H9 (cell line): Measurements from ENCODE around the gene OSBPL9. TPM values are rescaled to one million over a fixed set of nuclear protein-coding genes. Genes with fewer than 3 reads are reported as not detected.

Experiments
- DNase-seq: peaks from one replicate; pipeline ENCODE4 v3.0.0-alpha.2; 2017
- H2AFZ ChIP-seq: one replicate; pipeline ENCODE4 v1.6.1; 2013; ENCODE audit warnings: mild to moderate bottlenecking, low read length, control low read depth, moderate library complexity
- H2AK5ac ChIP-seq: 2 replicates; pipeline ENCODE4 v1.6.1; 2013; ENCODE audit warnings: low read length, control low read depth, mixed read lengths; ENCODE audit not compliant: insufficient read length
- H2BK120ac ChIP-seq: one replicate; pipeline ENCODE4 v1.6.1; 2013; ENCODE audit warnings: low read depth, mild to moderate bottlenecking, low read length, control low read depth, inconsistent platforms; ENCODE audit not compliant: poor library complexity, severe bottlenecking
- H2BK12ac ChIP-seq: 2 replicates; pipeline ENCODE4 v1.6.1; 2013; ENCODE audit warnings: low read length, control low read depth, mixed read lengths, low read depth; ENCODE audit not compliant: insufficient read length
- H2BK15ac ChIP-seq: 2 replicates; pipeline ENCODE4 v1.6.1; 2013; ENCODE audit warnings: low read depth, low read length, control low read depth
- H2BK20ac ChIP-seq: one replicate; pipeline ENCODE4 v1.6.1; 2013; ENCODE audit warnings: low read depth, mild to moderate bottlenecking, low read length, control low read depth, inconsistent platforms; ENCODE audit not compliant: poor library complexity, severe bottlenecking
- H2BK5ac ChIP-seq: 2 replicates; pipeline ENCODE4 v1.6.1; 2013; ENCODE audit warnings: low read length, control low read depth, mixed read lengths; ENCODE audit not compliant: insufficient read length
- H3K14ac ChIP-seq: 2 replicates; pipeline ENCODE4 v1.6.1; 2013; ENCODE audit warnings: low read length, control low read depth; ENCODE audit not compliant: insufficient read depth
- H3K18ac ChIP-seq: 2 replicates; pipeline ENCODE4 v1.6.1; 2013; ENCODE audit warnings: low read depth, mild to moderate bottlenecking, mixed read lengths, low read length, control low read depth; ENCODE audit not compliant: insufficient read length
- H3K23ac ChIP-seq: 2 replicates; pipeline ENCODE4 v1.6.1; 2013; ENCODE audit warnings: low read length, control low read depth, mixed read lengths, low read depth; ENCODE audit not compliant: insufficient read length
- H3K23me2 ChIP-seq: 2 replicates; pipeline ENCODE4 v1.6.1; 2013; ENCODE audit warnings: low read depth, mild to moderate bottlenecking, mixed read lengths, low read length, control low read depth; ENCODE audit not compliant: insufficient read length, poor library complexity, severe bottlenecking
- H3K27ac ChIP-seq: 2 replicates; pipeline ENCODE4 v1.5.1; 2013; ENCODE audit warnings: low read length, control low read depth, mixed read lengths, low read depth; ENCODE audit not compliant: insufficient read length
- H3K27me3 ChIP-seq: 2 replicates; pipeline ENCODE4 v1.6.1; 2013; ENCODE audit warnings: low read length, control low read depth, inconsistent platforms; ENCODE audit not compliant: insufficient read depth
- H3K4ac ChIP-seq: 2 replicates; pipeline ENCODE4 v1.6.1; 2013; ENCODE audit warnings: low read depth, mild to moderate bottlenecking, control low read depth, inconsistent platforms, low read length, moderate library complexity
- H3K4me1 ChIP-seq: 2 replicates; pipeline ENCODE4 v1.6.1; 2013; ENCODE audit warnings: low read length, control low read depth, inconsistent platforms; ENCODE audit not compliant: insufficient read depth
- H3K4me2 ChIP-seq: 2 replicates; pipeline ENCODE4 v1.6.1; 2013; ENCODE audit warnings: low read length, control low read depth, mixed read lengths; ENCODE audit not compliant: insufficient read length, insufficient read depth
- H3K56ac ChIP-seq: 2 replicates; pipeline ENCODE4 v1.6.1; 2013; ENCODE audit warnings: low read depth, mild to moderate bottlenecking, mixed read lengths, low read length, control low read depth; ENCODE audit not compliant: insufficient read length
- H3K79me1 ChIP-seq: 2 replicates; pipeline ENCODE4 v1.6.1; 2013; ENCODE audit warnings: low read depth, mild to moderate bottlenecking, moderate library complexity, low read length, control low read depth, inconsistent platforms; ENCODE audit not compliant: insufficient read depth, poor library complexity, severe bottlenecking
- H3K79me2 ChIP-seq: 2 replicates; pipeline ENCODE4 v1.6.1; 2013; ENCODE audit warnings: low read length, control low read depth, inconsistent platforms; ENCODE audit not compliant: insufficient read depth
- H3K9ac ChIP-seq: 2 replicates; pipeline ENCODE4 v1.6.1; 2013; ENCODE audit warnings: low read length, control low read depth, mixed read lengths; ENCODE audit not compliant: insufficient read length; ENCODE audit errors: extremely low read depth
- H3K9me3 ChIP-seq: one replicate; pipeline ENCODE4 v1.6.1; 2013; ENCODE audit warnings: low read depth, low read length, inconsistent platforms; ENCODE audit not compliant: control insufficient read depth
- H3T11ph ChIP-seq: one replicate; pipeline ENCODE4 v1.6.1; 2013; ENCODE audit warnings: mild to moderate bottlenecking, low read length, control low read depth, inconsistent platforms
- H4K20me1 ChIP-seq: one replicate; pipeline ENCODE4 v1.6.1; 2013; ENCODE audit not compliant: control insufficient read depth, insufficient read length, insufficient read depth
- H4K5ac ChIP-seq: 2 replicates; pipeline ENCODE4 v1.6.1; 2013; ENCODE audit warnings: low read depth, mild to moderate bottlenecking, mixed read lengths, low read length, control low read depth; ENCODE audit not compliant: insufficient read length
- H4K8ac ChIP-seq: replicated peaks from 2 replicates; pipeline ENCODE4 v1.6.1; 2013; ENCODE audit warnings: low read length, control low read depth, mixed read lengths, low read depth; ENCODE audit not compliant: insufficient read length
- H4K91ac ChIP-seq: 2 replicates; pipeline ENCODE4 v1.6.1; 2013; ENCODE audit warnings: low read depth, mild to moderate bottlenecking, moderate library complexity, mixed read lengths, low read length, control low read depth; ENCODE audit not compliant: insufficient read length
- H3K27ac Mint-ChIP-seq, 3 experiments: 2 replicates in 2 of 3; 3 replicates in 1 of 3; pipeline ENCODE4 v1.8.0; 2020 to 2021; ENCODE audit warnings: mixed read lengths in 3 of 3, mild to moderate bottlenecking in 1 of 3, moderate library complexity in 1 of 3
- H3K27me3 Mint-ChIP-seq: 2 replicates; pipeline ENCODE4 v1.8.0; 2021; ENCODE audit warnings: low read depth, mild to moderate bottlenecking, moderate library complexity, mixed read lengths
- H3K36me3 Mint-ChIP-seq, 3 experiments: 2 replicates in 2 of 3; 3 replicates in 1 of 3; pipeline ENCODE4 v1.8.0; 2020 to 2021; ENCODE audit warnings: low read depth in 3 of 3, mixed read lengths in 3 of 3; ENCODE audit not compliant: insufficient read depth in 1 of 3
- H3K4me1 Mint-ChIP-seq, 2 experiments: 2 replicates each; pipeline ENCODE4 v1.8.0; 2020; ENCODE audit warnings: mixed read lengths in 2 of 2
- H3K4me3 Mint-ChIP-seq, 2 experiments: 2 replicates in 1 of 2; 3 replicates in 1 of 2; pipeline ENCODE4 v1.8.0; 2020 to 2021; ENCODE audit warnings: mild to moderate bottlenecking in 2 of 2, mixed read lengths in 2 of 2, moderate library complexity in 1 of 2
- H3K9me3 Mint-ChIP-seq, 2 experiments: 2 replicates in 1 of 2; 3 replicates in 1 of 2; pipeline ENCODE4 v1.8.0; 2020; ENCODE audit warnings: mild to moderate bottlenecking in 2 of 2, mixed read lengths in 2 of 2, moderate library complexity in 1 of 2
- CTCF ChIP-seq: fragments of 200-600 bp; sonication (generic); conservative IDR thresholded peaks from 3 replicates; pipeline ENCODE4 v1.8.0; 2021; ENCODE audit warnings: antibody characterized with exemption, mild to moderate bottlenecking
- WGBS: extraction: QIAGEN DNeasy Blood & Tissue Kit; methylation state at CpG from one replicate; pipeline ENCODE4 v1.1.7; 2013; ENCODE audit warnings: missing lambda C conversion rate, low lambda C conversion rate, mixed read lengths; ENCODE audit not compliant: insufficient read length; ENCODE audit errors: extremely low coverage; 5-methylcytosine and 5-hydroxymethylcytosine counted together
- total RNA-seq: library from RNA; stranded (reverse); gene quantifications from 2 replicates; pipeline ENCODE4 v1.2.1, GENCODE V29; 2021

The OSBPL9 gene
- total RNA-seq, 1 experiment from 2014 or later, result 76.7 TPM

GRCh38 chr1:51654000-51654399 is 37.1 kb downstream of the OSBPL9 start:
- no peak overlapping the region for H3K9ac ChIP-seq
- H2AFZ ChIP-seq, result no peak overlapping the region
- no peak for DNase-seq
- H3K36me3 Mint-ChIP-seq, result no peaks in the 10 kb centered on the region
- H3K23me2 ChIP-seq, result no peaks in the 10 kb centered on the region
- no peak overlapping the region for H3K4me2 ChIP-seq
- H3T11ph ChIP-seq, result no peak overlapping the region
- H3K27me3 ChIP-seq, result no peaks in the 10 kb centered on the region
- H3K9me3 ChIP-seq, result no peaks in the 10 kb centered on the region
- H3K27ac Mint-ChIP-seq, result no peak overlapping the region; a peak in 1 of 7 replicates
- no peak overlapping the region for H3K14ac ChIP-seq
- peaks cover 10 to 12% of the 10 kb centered on the region in 2 experiments for H3K4me1 Mint-ChIP-seq
- no peak overlapping the region for H3K18ac ChIP-seq
- no CpG with 5 or more reads among the region's 1 CpG for WGBS
- no peak overlapping the region for H4K5ac ChIP-seq
- H3K4ac ChIP-seq, result no peak overlapping the region
- no peak overlapping the region for H2BK5ac ChIP-seq
- H2BK15ac ChIP-seq, result no peak overlapping the region
- H3K4me3 Mint-ChIP-seq, result no peak overlapping the region
- H3K27me3 Mint-ChIP-seq, result no peaks in the 10 kb centered on the region
- no peaks in the 10 kb centered on the region for H3K9me3 Mint-ChIP-seq
- no peaks in the 10 kb centered on the region for H3K4me1 ChIP-seq
- H2BK12ac ChIP-seq, result no peak overlapping the region
- no peak overlapping the region for H3K56ac ChIP-seq
- H2AK5ac ChIP-seq, result no peak overlapping the region
- no peak overlapping the region for H2BK120ac ChIP-seq
- no peaks in the 10 kb centered on the region for H3K79me1 ChIP-seq
- no peak overlapping the region for H3K27ac ChIP-seq
- no peak overlapping the region for H2BK20ac ChIP-seq
- no peak overlapping the region for H4K8ac ChIP-seq
- no peak overlapping the region for H4K91ac ChIP-seq
- no peaks in the 10 kb centered on the region for H4K20me1 ChIP-seq
- no peak for TF ChIP-seq CTCF
- H3K23ac ChIP-seq, result no peak overlapping the region
- no peaks in the 10 kb centered on the region for H3K79me2 ChIP-seq
